ENCODE data around the gene ADAM33. TPM values are rescaled to one million over a fixed set of nuclear protein-coding genes. Genes with fewer than 3 reads are reported as not detected.

ADAM33 gene
- total RNA-seq, 1 experiment from 2014 or later: 0.11 TPM

- Histone ChIP-seq H3K4me1 (ENCODE audit: insufficient read depth, low read length) (no peaks in the 10 kb centered on the region), H3K79me2 (ENCODE audit: low read length) (no peaks in the 10 kb centered on the region), H3K4me3 (ENCODE audit: low read length) (no peak overlapping the region), H4K20me1 (ENCODE audit: low read length) (no peaks in the 10 kb centered on the region), H3K9me3 (ENCODE audit: low read length) (no peaks in the 10 kb centered on the region), H3K9me2 (replicated peaks; ENCODE audit: low read length) (no peaks in the 10 kb centered on the region), H2AFZ (ENCODE audit: low read length) (no peak overlapping the region), H3K4me2 (ENCODE audit: low read length) (no peak overlapping the region), H3K9ac (ENCODE audit: low read length) (no peak overlapping the region), H3K27ac (ENCODE audit: low read length) (no peak overlapping the region), H3K36me3 (ENCODE audit: low read depth, low read length) (no peaks in the 10 kb centered on the region), H3F3A (ENCODE audit: low read length, unreplicated experiment) (no peaks in the 10 kb centered on the region), H3K27me3 (ENCODE audit: low read length) (no peaks in the 10 kb centered on the region)
- BruUV-seq (replicated peaks): no TSS peak
- ATAC-seq (peak; percentile 90), DNase-seq (peak; percentile 46)
- CTCF ChIA-PET: interaction anchor here (0.9 kb wide), 1 partner anchor 31 kb away, joined by 3 read pairs; no protein-coding TSS in a partner anchor
- POLR2A ChIA-PET (ENCODE audit: unreplicated experiment): no interaction called here
- TF ChIP-seq EZH2phosphoT487 (IDR thresholded peaks at IDR 0.05; ENCODE audit: borderline replicate concordance, low read length): no peak
- no peak for TF ChIP-seq CTCF (conservative IDR thresholded peaks at IDR 0.05; ENCODE audit: low read depth, low read length)
- TF ChIP-seq EZH2 (IDR thresholded peaks at IDR 0.05; ENCODE audit: low read length, unreplicated experiment): no peak
- intact Hi-C loops (cut with micrococcal nuclease): no loop called here
Measured at GRCh38 chr20:3706774-3707507, 25.1 kb upstream of the ADAM33 start.

GRCh38 chr20:3705970-3706739 is 24.3 kb upstream of the ADAM33 start:
- Histone ChIP-seq H3K4me2 (ENCODE audit: low read length) (no peak overlapping the region), H3K4me1 (ENCODE audit: insufficient read depth, low read length) (no peaks in the 10 kb centered on the region), H3K27me3 (ENCODE audit: low read length) (no peaks in the 10 kb centered on the region), H3K4me3 (ENCODE audit: low read length) (no peak overlapping the region), H3K27ac (ENCODE audit: low read length) (no peak overlapping the region), H3K79me2 (ENCODE audit: low read length) (no peaks in the 10 kb centered on the region), H3K36me3 (ENCODE audit: low read depth, low read length) (no peaks in the 10 kb centered on the region), H3F3A (ENCODE audit: low read length, unreplicated experiment) (no peaks in the 10 kb centered on the region), H3K9me2 (replicated peaks; ENCODE audit: low read length) (no peaks in the 10 kb centered on the region), H3K9me3 (ENCODE audit: low read length) (no peaks in the 10 kb centered on the region), H2AFZ (ENCODE audit: low read length) (no peak overlapping the region), H3K9ac (ENCODE audit: low read length) (no peak overlapping the region), H4K20me1 (ENCODE audit: low read length) (no peaks in the 10 kb centered on the region)
- no TSS peak for BruUV-seq (replicated peaks)
- DNase-seq: no peak
- intact Hi-C loops (cut with micrococcal nuclease): no loop called here
- TF ChIP-seq CTCF (conservative IDR thresholded peaks at IDR 0.05; ENCODE audit: low read depth, low read length): no peak
- TF ChIP-seq EZH2phosphoT487 (IDR thresholded peaks at IDR 0.05; ENCODE audit: borderline replicate concordance, low read length): no peak
- no peak for TF ChIP-seq EZH2 (IDR thresholded peaks at IDR 0.05; ENCODE audit: low read length, unreplicated experiment)
- ATAC-seq: no peak
- ChIA-PET CTCF (interaction anchor here (0.9 kb wide), 1 partner anchor 30 kb away, joined by 3 read pairs; no protein-coding TSS in a partner anchor), POLR2A (ENCODE audit: unreplicated experiment) (no interaction called here)

All from PC-3 (cell line).